ENCODE data around the gene BAZ2B.

DNA sequence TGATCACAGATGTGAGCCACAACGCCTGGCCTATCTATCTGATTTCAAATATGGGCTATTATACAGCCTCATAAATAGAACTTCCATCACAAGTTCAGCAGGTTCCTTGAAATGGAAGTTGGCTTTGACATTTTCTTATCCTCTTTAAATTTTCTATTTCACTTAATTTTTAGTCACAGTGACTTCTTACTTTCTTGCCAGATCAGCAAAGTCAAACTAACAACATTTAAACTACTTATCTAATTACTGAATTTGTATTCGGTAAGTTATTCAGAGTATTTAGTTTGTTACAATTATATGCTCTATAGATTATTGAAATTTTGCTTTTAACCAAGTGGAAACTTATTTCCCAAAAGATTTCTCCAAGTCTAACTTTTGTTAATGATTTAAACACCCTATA lies 108.2 kb downstream of the BAZ2B start:
- no peak for TF ChIP-seq POLR2A (IDR thresholded peaks at IDR 0.05)
- TF ChIP-seq, protein P1, sequence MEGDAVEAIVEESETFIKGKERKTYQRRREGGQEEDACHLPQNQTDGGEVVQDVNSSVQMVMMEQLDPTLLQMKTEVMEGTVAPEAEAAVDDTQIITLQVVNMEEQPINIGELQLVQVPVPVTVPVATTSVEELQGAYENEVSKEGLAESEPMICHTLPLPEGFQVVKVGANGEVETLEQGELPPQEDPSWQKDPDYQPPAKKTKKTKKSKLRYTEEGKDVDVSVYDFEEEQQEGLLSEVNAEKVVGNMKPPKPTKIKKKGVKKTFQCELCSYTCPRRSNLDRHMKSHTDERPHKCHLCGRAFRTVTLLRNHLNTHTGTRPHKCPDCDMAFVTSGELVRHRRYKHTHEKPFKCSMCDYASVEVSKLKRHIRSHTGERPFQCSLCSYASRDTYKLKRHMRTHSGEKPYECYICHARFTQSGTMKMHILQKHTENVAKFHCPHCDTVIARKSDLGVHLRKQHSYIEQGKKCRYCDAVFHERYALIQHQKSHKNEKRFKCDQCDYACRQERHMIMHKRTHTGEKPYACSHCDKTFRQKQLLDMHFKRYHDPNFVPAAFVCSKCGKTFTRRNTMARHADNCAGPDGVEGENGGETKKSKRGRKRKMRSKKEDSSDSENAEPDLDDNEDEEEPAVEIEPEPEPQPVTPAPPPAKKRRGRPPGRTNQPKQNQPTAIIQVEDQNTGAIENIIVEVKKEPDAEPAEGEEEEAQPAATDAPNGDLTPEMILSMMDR (IDR thresholded peaks at IDR 0.05) = no peak

Data from lower leg skin (tissue), 3 donors.